GM12801 (cell line): ENCODE data around the gene EEFSEC.

ENCODE experiments used
- CTCF ChIP-seq: IDR thresholded peaks from one replicate; pipeline ENCODE4 v1.5.1; 2011; ENCODE audit warnings: control low read depth; ENCODE audit not compliant: insufficient read length; ENCODE audit errors: extremely low read depth

EEFSEC gene

GRCh38 chr3:128334766-128335165, 181.5 kb downstream of the EEFSEC start:
- TF ChIP-seq CTCF = no peak

- TF ChIP-seq CTCF = no peak
Observed at GRCh38 chr3:128335621-128336296, 182.5 kb downstream of the EEFSEC start.

GRCh38 chr3:128336337-128337156, 183.3 kb downstream of the EEFSEC start:
- no peak for TF ChIP-seq CTCF

- no peak for TF ChIP-seq CTCF
Observed at GRCh38 chr3:128337305-128337704, 184.0 kb downstream of the EEFSEC start.

GRCh38 chr3:128338536-128339330, 185.5 kb downstream of the EEFSEC start:
- TF ChIP-seq CTCF = no peak

- TF ChIP-seq CTCF = no peak
Observed at GRCh38 chr3:128339491-128340012, 186.3 kb downstream of the EEFSEC start.

GRCh38 chr3:128340198-128340903, 187.1 kb downstream of the EEFSEC start:
- no peak for TF ChIP-seq CTCF
